H9 (cell line): ENCODE results near the gene RAB31. TPM values are rescaled to one million over a fixed set of nuclear protein-coding genes. Genes with fewer than 3 reads are reported as not detected.

Experiments used
- DNase-seq: peaks from one replicate; pipeline ENCODE4 v3.0.0-alpha.2; 2017
- H2AFZ ChIP-seq: one replicate; pipeline ENCODE4 v1.6.1; 2013; ENCODE audit warnings: mild to moderate bottlenecking, low read length, control low read depth, moderate library complexity
- H2AK5ac ChIP-seq: 2 replicates; pipeline ENCODE4 v1.6.1; 2013; ENCODE audit warnings: low read length, control low read depth, mixed read lengths; ENCODE audit not compliant: insufficient read length
- H2BK120ac ChIP-seq: one replicate; pipeline ENCODE4 v1.6.1; 2013; ENCODE audit warnings: low read depth, mild to moderate bottlenecking, low read length, control low read depth, inconsistent platforms; ENCODE audit not compliant: poor library complexity, severe bottlenecking
- H2BK12ac ChIP-seq: 2 replicates; pipeline ENCODE4 v1.6.1; 2013; ENCODE audit warnings: low read length, control low read depth, mixed read lengths, low read depth; ENCODE audit not compliant: insufficient read length
- H2BK15ac ChIP-seq: 2 replicates; pipeline ENCODE4 v1.6.1; 2013; ENCODE audit warnings: low read depth, low read length, control low read depth
- H2BK20ac ChIP-seq: one replicate; pipeline ENCODE4 v1.6.1; 2013; ENCODE audit warnings: low read depth, mild to moderate bottlenecking, low read length, control low read depth, inconsistent platforms; ENCODE audit not compliant: poor library complexity, severe bottlenecking
- H2BK5ac ChIP-seq: 2 replicates; pipeline ENCODE4 v1.6.1; 2013; ENCODE audit warnings: low read length, control low read depth, mixed read lengths; ENCODE audit not compliant: insufficient read length
- H3K14ac ChIP-seq: 2 replicates; pipeline ENCODE4 v1.6.1; 2013; ENCODE audit warnings: low read length, control low read depth; ENCODE audit not compliant: insufficient read depth
- H3K18ac ChIP-seq: 2 replicates; pipeline ENCODE4 v1.6.1; 2013; ENCODE audit warnings: low read depth, mild to moderate bottlenecking, mixed read lengths, low read length, control low read depth; ENCODE audit not compliant: insufficient read length
- H3K23ac ChIP-seq: 2 replicates; pipeline ENCODE4 v1.6.1; 2013; ENCODE audit warnings: low read length, control low read depth, mixed read lengths, low read depth; ENCODE audit not compliant: insufficient read length
- H3K23me2 ChIP-seq: 2 replicates; pipeline ENCODE4 v1.6.1; 2013; ENCODE audit warnings: low read depth, mild to moderate bottlenecking, mixed read lengths, low read length, control low read depth; ENCODE audit not compliant: insufficient read length, poor library complexity, severe bottlenecking
- H3K27ac ChIP-seq: 2 replicates; pipeline ENCODE4 v1.5.1; 2013; ENCODE audit warnings: low read length, control low read depth, mixed read lengths, low read depth; ENCODE audit not compliant: insufficient read length
- H3K27me3 ChIP-seq: 2 replicates; pipeline ENCODE4 v1.6.1; 2013; ENCODE audit warnings: low read length, control low read depth, inconsistent platforms; ENCODE audit not compliant: insufficient read depth
- H3K4ac ChIP-seq: 2 replicates; pipeline ENCODE4 v1.6.1; 2013; ENCODE audit warnings: low read depth, mild to moderate bottlenecking, control low read depth, inconsistent platforms, low read length, moderate library complexity
- H3K4me1 ChIP-seq: 2 replicates; pipeline ENCODE4 v1.6.1; 2013; ENCODE audit warnings: low read length, control low read depth, inconsistent platforms; ENCODE audit not compliant: insufficient read depth
- H3K4me2 ChIP-seq: 2 replicates; pipeline ENCODE4 v1.6.1; 2013; ENCODE audit warnings: low read length, control low read depth, mixed read lengths; ENCODE audit not compliant: insufficient read length, insufficient read depth
- H3K56ac ChIP-seq: 2 replicates; pipeline ENCODE4 v1.6.1; 2013; ENCODE audit warnings: low read depth, mild to moderate bottlenecking, mixed read lengths, low read length, control low read depth; ENCODE audit not compliant: insufficient read length
- H3K79me1 ChIP-seq: 2 replicates; pipeline ENCODE4 v1.6.1; 2013; ENCODE audit warnings: low read depth, mild to moderate bottlenecking, moderate library complexity, low read length, control low read depth, inconsistent platforms; ENCODE audit not compliant: insufficient read depth, poor library complexity, severe bottlenecking
- H3K79me2 ChIP-seq: 2 replicates; pipeline ENCODE4 v1.6.1; 2013; ENCODE audit warnings: low read length, control low read depth, inconsistent platforms; ENCODE audit not compliant: insufficient read depth
- H3K9ac ChIP-seq: 2 replicates; pipeline ENCODE4 v1.6.1; 2013; ENCODE audit warnings: low read length, control low read depth, mixed read lengths; ENCODE audit not compliant: insufficient read length; ENCODE audit errors: extremely low read depth
- H3K9me3 ChIP-seq: one replicate; pipeline ENCODE4 v1.6.1; 2013; ENCODE audit warnings: low read depth, low read length, inconsistent platforms; ENCODE audit not compliant: control insufficient read depth
- H3T11ph ChIP-seq: one replicate; pipeline ENCODE4 v1.6.1; 2013; ENCODE audit warnings: mild to moderate bottlenecking, low read length, control low read depth, inconsistent platforms
- H4K20me1 ChIP-seq: one replicate; pipeline ENCODE4 v1.6.1; 2013; ENCODE audit not compliant: control insufficient read depth, insufficient read length, insufficient read depth
- H4K5ac ChIP-seq: 2 replicates; pipeline ENCODE4 v1.6.1; 2013; ENCODE audit warnings: low read depth, mild to moderate bottlenecking, mixed read lengths, low read length, control low read depth; ENCODE audit not compliant: insufficient read length
- H4K8ac ChIP-seq: replicated peaks from 2 replicates; pipeline ENCODE4 v1.6.1; 2013; ENCODE audit warnings: low read length, control low read depth, mixed read lengths, low read depth; ENCODE audit not compliant: insufficient read length
- H4K91ac ChIP-seq: 2 replicates; pipeline ENCODE4 v1.6.1; 2013; ENCODE audit warnings: low read depth, mild to moderate bottlenecking, moderate library complexity, mixed read lengths, low read length, control low read depth; ENCODE audit not compliant: insufficient read length
- H3K27ac Mint-ChIP-seq, 3 experiments: 2 replicates in 2 of 3; 3 replicates in 1 of 3; pipeline ENCODE4 v1.8.0; 2020 to 2021; ENCODE audit warnings: mixed read lengths in 3 of 3, mild to moderate bottlenecking in 1 of 3, moderate library complexity in 1 of 3
- H3K27me3 Mint-ChIP-seq: 2 replicates; pipeline ENCODE4 v1.8.0; 2021; ENCODE audit warnings: low read depth, mild to moderate bottlenecking, moderate library complexity, mixed read lengths
- H3K36me3 Mint-ChIP-seq, 3 experiments: 2 replicates in 2 of 3; 3 replicates in 1 of 3; pipeline ENCODE4 v1.8.0; 2020 to 2021; ENCODE audit warnings: low read depth in 3 of 3, mixed read lengths in 3 of 3; ENCODE audit not compliant: insufficient read depth in 1 of 3
- H3K4me1 Mint-ChIP-seq, 2 experiments: 2 replicates each; pipeline ENCODE4 v1.8.0; 2020; ENCODE audit warnings: mixed read lengths in 2 of 2
- H3K4me3 Mint-ChIP-seq, 2 experiments: 2 replicates in 1 of 2; 3 replicates in 1 of 2; pipeline ENCODE4 v1.8.0; 2020 to 2021; ENCODE audit warnings: mild to moderate bottlenecking in 2 of 2, mixed read lengths in 2 of 2, moderate library complexity in 1 of 2
- H3K9me3 Mint-ChIP-seq, 2 experiments: 2 replicates in 1 of 2; 3 replicates in 1 of 2; pipeline ENCODE4 v1.8.0; 2020; ENCODE audit warnings: mild to moderate bottlenecking in 2 of 2, mixed read lengths in 2 of 2, moderate library complexity in 1 of 2
- WGBS: extraction: QIAGEN DNeasy Blood & Tissue Kit; methylation state at CpG from one replicate; pipeline ENCODE4 v1.1.7; 2013; ENCODE audit warnings: missing lambda C conversion rate, low lambda C conversion rate, mixed read lengths; ENCODE audit not compliant: insufficient read length; ENCODE audit errors: extremely low coverage; 5-methylcytosine and 5-hydroxymethylcytosine counted together
- total RNA-seq: library from RNA; stranded (reverse); gene quantifications from 2 replicates; pipeline ENCODE4 v1.2.1, GENCODE V29; 2021
- TF ChIP-seq, protein P1 (sequence below): fragments of 200-600 bp; sonication (generic); conservative IDR thresholded peaks from 3 replicates; pipeline ENCODE4 v1.8.0; 2021; ENCODE audit warnings: antibody characterized with exemption, mild to moderate bottlenecking

Gene RAB31
- total RNA-seq, 1 experiment from 2014 or later, result 22.4 TPM

DNA sequence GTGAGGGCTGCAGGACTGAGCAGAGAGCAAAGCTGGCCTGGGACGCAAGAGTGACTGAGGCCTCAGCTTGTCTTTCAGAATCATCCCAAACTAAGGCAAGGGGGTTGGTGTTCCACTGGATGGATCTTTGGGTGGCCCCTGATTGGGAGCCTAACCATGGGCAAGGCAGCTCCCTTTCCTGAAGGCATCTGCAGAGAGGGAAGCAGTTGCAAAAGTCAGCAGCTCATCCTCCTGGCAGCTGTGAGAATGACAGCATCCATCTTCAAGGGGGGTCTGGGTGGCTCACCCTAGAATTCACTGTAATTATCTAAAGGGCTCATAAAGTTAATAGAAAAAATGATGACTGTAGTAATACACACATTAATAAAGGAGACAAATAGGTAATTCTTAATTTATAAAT lies 46.5 kb upstream of the RAB31 start:
- H3K27me3 Mint-ChIP-seq, result no peaks in the 10 kb centered on the region
- H3K27ac Mint-ChIP-seq, result no peak overlapping the region
- no CpG with 5 or more reads among the region's 1 CpG for WGBS
- Histone ChIP-seq H4K8ac (no peak overlapping the region), H4K5ac (no peak overlapping the region), H2AK5ac (no peak overlapping the region), H3K79me2 (no peaks in the 10 kb centered on the region), H2AFZ (no peak overlapping the region), H3K9ac (no peak overlapping the region), H2BK5ac (no peak overlapping the region), H2BK20ac (no peak overlapping the region), H3T11ph (no peak overlapping the region), H2BK12ac (no peak overlapping the region), H3K4ac (no peak overlapping the region), H3K56ac (no peak overlapping the region), H3K23me2 (no peaks in the 10 kb centered on the region), H3K79me1 (no peaks in the 10 kb centered on the region), H3K4me1 (no peaks in the 10 kb centered on the region), H3K4me2 (no peak overlapping the region), H3K14ac (peak overlapping the region; percentile 5; the same call in 1 of the 2 replicates), H4K20me1 (no peaks in the 10 kb centered on the region), H3K23ac (no peak overlapping the region), H4K91ac (no peak overlapping the region), H2BK15ac (peak overlapping the region; percentile 99; the same call in 1 of the 2 replicates), H3K27me3 (no peaks in the 10 kb centered on the region), H3K27ac (no peak overlapping the region), H2BK120ac (no peak overlapping the region), H3K9me3 (no peaks in the 10 kb centered on the region), H3K18ac (no peak overlapping the region)
- TF ChIP-seq, protein P1, sequence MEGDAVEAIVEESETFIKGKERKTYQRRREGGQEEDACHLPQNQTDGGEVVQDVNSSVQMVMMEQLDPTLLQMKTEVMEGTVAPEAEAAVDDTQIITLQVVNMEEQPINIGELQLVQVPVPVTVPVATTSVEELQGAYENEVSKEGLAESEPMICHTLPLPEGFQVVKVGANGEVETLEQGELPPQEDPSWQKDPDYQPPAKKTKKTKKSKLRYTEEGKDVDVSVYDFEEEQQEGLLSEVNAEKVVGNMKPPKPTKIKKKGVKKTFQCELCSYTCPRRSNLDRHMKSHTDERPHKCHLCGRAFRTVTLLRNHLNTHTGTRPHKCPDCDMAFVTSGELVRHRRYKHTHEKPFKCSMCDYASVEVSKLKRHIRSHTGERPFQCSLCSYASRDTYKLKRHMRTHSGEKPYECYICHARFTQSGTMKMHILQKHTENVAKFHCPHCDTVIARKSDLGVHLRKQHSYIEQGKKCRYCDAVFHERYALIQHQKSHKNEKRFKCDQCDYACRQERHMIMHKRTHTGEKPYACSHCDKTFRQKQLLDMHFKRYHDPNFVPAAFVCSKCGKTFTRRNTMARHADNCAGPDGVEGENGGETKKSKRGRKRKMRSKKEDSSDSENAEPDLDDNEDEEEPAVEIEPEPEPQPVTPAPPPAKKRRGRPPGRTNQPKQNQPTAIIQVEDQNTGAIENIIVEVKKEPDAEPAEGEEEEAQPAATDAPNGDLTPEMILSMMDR, result peak; percentile 40; the same call in 2 of the 3 replicates
- H3K4me1 Mint-ChIP-seq, result no peaks in the 10 kb centered on the region
- no peak overlapping the region for H3K4me3 Mint-ChIP-seq
- DNase-seq, result no peak
- no peaks in the 10 kb centered on the region; a peak in 1 of 7 replicates for H3K36me3 Mint-ChIP-seq
- H3K9me3 Mint-ChIP-seq, result no peaks in the 10 kb centered on the region
